ENCODE data around the gene RGS10.
"Not testable (repeated sequence)": the region's sequence is repeated elsewhere in the genome, so short reads cannot be mapped to it uniquely, and the experiment has no call there.

RGS10 gene

GRCh38 chr10:119466076-119466475 is 76.4 kb downstream of the RGS10 start:
- Histone ChIP-seq H3K27me3 (ENCODE audit: control insufficient read depth, insufficient read depth, low read length) (no peaks in the 10 kb centered on the region; the same call in 1 of the 2 replicates), H3K36me3 (ENCODE audit: control insufficient read depth, insufficient read depth, low read length) (no peaks in the 10 kb centered on the region), H3K4me3 (ENCODE audit: low read depth, low read length) (no peak overlapping the region), H3K9me3 (ENCODE audit: control insufficient read depth, insufficient read depth, low read length) (no peaks in the 10 kb centered on the region; the same call in 1 of the 2 replicates), H3K9ac (ENCODE audit: low read depth, low read length) (no peak overlapping the region), H3K27ac (ENCODE audit: low read depth, low read length) (no peak overlapping the region), H3K4me1 (ENCODE audit: control insufficient read depth, insufficient read depth, low read length) (no peaks in the 10 kb centered on the region)

- no peak overlapping the region for H3K9ac ChIP-seq (ENCODE audit: low read depth, low read length)
- H3K36me3 ChIP-seq (ENCODE audit: control insufficient read depth, insufficient read depth, low read length) = no peaks in the 10 kb centered on the region
- H3K27me3 ChIP-seq (ENCODE audit: control insufficient read depth, insufficient read depth, low read length) = no peaks in the 10 kb centered on the region
- no peaks in the 10 kb centered on the region; the same call in 1 of the 2 replicates for H3K9me3 ChIP-seq (ENCODE audit: control insufficient read depth, insufficient read depth, low read length)
- no peak overlapping the region for H3K4me3 ChIP-seq (ENCODE audit: low read depth, low read length)
- no peaks in the 10 kb centered on the region for H3K4me1 ChIP-seq (ENCODE audit: control insufficient read depth, insufficient read depth, low read length)
- no peak overlapping the region for H3K27ac ChIP-seq (ENCODE audit: low read depth, low read length)
Measured at GRCh38 chr10:119465085-119465484, 77.4 kb downstream of the RGS10 start.

GRCh38 chr10:119463195-119463594 is 79.3 kb downstream of the RGS10 start:
- not testable (repeated sequence) for H3K36me3 ChIP-seq (ENCODE audit: control insufficient read depth, insufficient read depth, low read length); H3K27ac ChIP-seq (ENCODE audit: low read depth, low read length); H3K9ac ChIP-seq (ENCODE audit: low read depth, low read length); H3K4me1 ChIP-seq (ENCODE audit: control insufficient read depth, insufficient read depth, low read length); H3K9me3 ChIP-seq (ENCODE audit: control insufficient read depth, insufficient read depth, low read length); H3K27me3 ChIP-seq (ENCODE audit: control insufficient read depth, insufficient read depth, low read length); H3K4me3 ChIP-seq (ENCODE audit: low read depth, low read length)

- Histone ChIP-seq H3K9me3 (ENCODE audit: control insufficient read depth, insufficient read depth, low read length) (no peaks in the 10 kb centered on the region; the same call in 1 of the 2 replicates), H3K27me3 (ENCODE audit: control insufficient read depth, insufficient read depth, low read length) (no peaks in the 10 kb centered on the region), H3K9ac (ENCODE audit: low read depth, low read length) (no peak overlapping the region), H3K27ac (ENCODE audit: low read depth, low read length) (no peak overlapping the region), H3K4me3 (ENCODE audit: low read depth, low read length) (no peak overlapping the region), H3K36me3 (ENCODE audit: control insufficient read depth, insufficient read depth, low read length) (no peaks in the 10 kb centered on the region), H3K4me1 (ENCODE audit: control insufficient read depth, insufficient read depth, low read length) (no peaks in the 10 kb centered on the region)
Measured at GRCh38 chr10:119462773-119463172, 79.7 kb downstream of the RGS10 start.

- no peaks in the 10 kb centered on the region for H3K36me3 ChIP-seq (ENCODE audit: control insufficient read depth, insufficient read depth, low read length)
- no peaks in the 10 kb centered on the region; the same call in 1 of the 2 replicates for H3K9me3 ChIP-seq (ENCODE audit: control insufficient read depth, insufficient read depth, low read length)
- H3K27me3 ChIP-seq (ENCODE audit: control insufficient read depth, insufficient read depth, low read length) = no peaks in the 10 kb centered on the region
- no peaks in the 10 kb centered on the region for H3K4me1 ChIP-seq (ENCODE audit: control insufficient read depth, insufficient read depth, low read length)
- H3K27ac ChIP-seq (ENCODE audit: low read depth, low read length) = no peak overlapping the region
- H3K9ac ChIP-seq (ENCODE audit: low read depth, low read length) = no peak overlapping the region
- H3K4me3 ChIP-seq (ENCODE audit: low read depth, low read length) = no peak overlapping the region
Measured at GRCh38 chr10:119461923-119462322, 80.6 kb downstream of the RGS10 start.

GRCh38 chr10:119461380-119461779 is 81.1 kb downstream of the RGS10 start:
- Histone ChIP-seq H3K4me1 (ENCODE audit: control insufficient read depth, insufficient read depth, low read length) (no peaks in the 10 kb centered on the region), H3K27ac (ENCODE audit: low read depth, low read length) (no peak overlapping the region), H3K36me3 (ENCODE audit: control insufficient read depth, insufficient read depth, low read length) (no peaks in the 10 kb centered on the region), H3K4me3 (ENCODE audit: low read depth, low read length) (no peak overlapping the region), H3K27me3 (ENCODE audit: control insufficient read depth, insufficient read depth, low read length) (no peaks in the 10 kb centered on the region), H3K9me3 (ENCODE audit: control insufficient read depth, insufficient read depth, low read length) (no peaks in the 10 kb centered on the region; the same call in 1 of the 2 replicates), H3K9ac (ENCODE audit: low read depth, low read length) (no peak overlapping the region)

GRCh38 chr10:119460369-119461195 is 81.9 kb downstream of the RGS10 start:
- no peaks in the 10 kb centered on the region for H3K4me1 ChIP-seq (ENCODE audit: control insufficient read depth, insufficient read depth, low read length)
- H3K9ac ChIP-seq (ENCODE audit: low read depth, low read length) = no peak overlapping the region
- no peaks in the 10 kb centered on the region for H3K36me3 ChIP-seq (ENCODE audit: control insufficient read depth, insufficient read depth, low read length)
- no peak overlapping the region for H3K27ac ChIP-seq (ENCODE audit: low read depth, low read length)
- no peak overlapping the region for H3K4me3 ChIP-seq (ENCODE audit: low read depth, low read length)
- no peaks in the 10 kb centered on the region for H3K27me3 ChIP-seq (ENCODE audit: control insufficient read depth, insufficient read depth, low read length)
- H3K9me3 ChIP-seq (ENCODE audit: control insufficient read depth, insufficient read depth, low read length) = no peaks in the 10 kb centered on the region; the same call in 1 of the 2 replicates

GRCh38 chr10:119459681-119460340 is 82.7 kb downstream of the RGS10 start:
- Histone ChIP-seq H3K4me3 (ENCODE audit: low read depth, low read length) (no peak overlapping the region), H3K27ac (ENCODE audit: low read depth, low read length) (no peak overlapping the region), H3K9me3 (ENCODE audit: control insufficient read depth, insufficient read depth, low read length) (no peaks in the 10 kb centered on the region; the same call in 1 of the 2 replicates), H3K36me3 (ENCODE audit: control insufficient read depth, insufficient read depth, low read length) (no peaks in the 10 kb centered on the region), H3K9ac (ENCODE audit: low read depth, low read length) (no peak overlapping the region), H3K27me3 (ENCODE audit: control insufficient read depth, insufficient read depth, low read length) (no peaks in the 10 kb centered on the region), H3K4me1 (ENCODE audit: control insufficient read depth, insufficient read depth, low read length) (no peaks in the 10 kb centered on the region)

- no peak overlapping the region for H3K4me3 ChIP-seq (ENCODE audit: low read depth, low read length)
- no peaks in the 10 kb centered on the region for H3K27me3 ChIP-seq (ENCODE audit: control insufficient read depth, insufficient read depth, low read length)
- no peak overlapping the region for H3K9ac ChIP-seq (ENCODE audit: low read depth, low read length)
- no peak overlapping the region for H3K27ac ChIP-seq (ENCODE audit: low read depth, low read length)
- H3K36me3 ChIP-seq (ENCODE audit: control insufficient read depth, insufficient read depth, low read length) = no peaks in the 10 kb centered on the region
- H3K4me1 ChIP-seq (ENCODE audit: control insufficient read depth, insufficient read depth, low read length) = no peaks in the 10 kb centered on the region
- H3K9me3 ChIP-seq (ENCODE audit: control insufficient read depth, insufficient read depth, low read length) = no peaks in the 10 kb centered on the region; the same call in 1 of the 2 replicates
Measured at GRCh38 chr10:119457966-119458766, 84.4 kb downstream of the RGS10 start.

- no peak overlapping the region for H3K4me3 ChIP-seq (ENCODE audit: low read depth, low read length)
- no peaks in the 10 kb centered on the region for H3K27me3 ChIP-seq (ENCODE audit: control insufficient read depth, insufficient read depth, low read length)
- H3K9ac ChIP-seq (ENCODE audit: low read depth, low read length) = no peak overlapping the region
- no peak overlapping the region for H3K27ac ChIP-seq (ENCODE audit: low read depth, low read length)
- no peaks in the 10 kb centered on the region for H3K36me3 ChIP-seq (ENCODE audit: control insufficient read depth, insufficient read depth, low read length)
- H3K4me1 ChIP-seq (ENCODE audit: control insufficient read depth, insufficient read depth, low read length) = no peaks in the 10 kb centered on the region
- no peaks in the 10 kb centered on the region for H3K9me3 ChIP-seq (ENCODE audit: control insufficient read depth, insufficient read depth, low read length)
Measured at GRCh38 chr10:119456435-119456810, 86.1 kb downstream of the RGS10 start.
